K562 (cell line): ENCODE data around the gene NPC1. TPM values are rescaled to one million over a fixed set of nuclear protein-coding genes. Genes with fewer than 3 reads are reported as not detected.

ENCODE experiments used
- CXXC5 ChIP-seq: fragments of 250-450 bp; sonication (Bioruptor Pico); IDR thresholded peaks from 2 replicates; pipeline ENCODE4 v1.8.0; 2022; ENCODE audit warnings: inconsistent platforms, mild to moderate bottlenecking, moderate library complexity
- FUS ChIP-seq: fragments of 200-400 bp; formaldehyde crosslinking; optimal IDR thresholded peaks from 2 replicates; pipeline ENCODE3; 2017; ENCODE audit warnings: low read depth, low read length
- PHF20 ChIP-seq: fragments of 450-650 bp; IDR thresholded peaks from 2 replicates; pipeline ENCODE4 v1.6.1; 2018; ENCODE audit not compliant: partially characterized antibody
- WHSC1 ChIP-seq: IDR thresholded peaks from one replicate; pipeline ENCODE4 v1.6.1; 2012; ENCODE audit warnings: low read length, control low read depth, inconsistent platforms
- YY1 ChIP-seq, 3 experiments: IDR thresholded peaks; 2 replicates each; pipeline ENCODE4 v1.6.1; 2011; ENCODE audit warnings: low read length in 2 of 3, mild to moderate bottlenecking in 2 of 3, moderate library complexity in 2 of 3, borderline replicate concordance in 1 of 3, control low read depth in 1 of 3, low read depth in 1 of 3; ENCODE audit not compliant: insufficient read depth in 3 of 3, insufficient replicate concordance in 2 of 3, control insufficient read depth in 1 of 3, insufficient read length in 1 of 3; ENCODE audit errors: extremely low read depth in 1 of 3
- ZFP36 ChIP-seq: fragments of 150-350 bp; IDR thresholded peaks from 2 replicates; pipeline ENCODE4 v1.6.1; 2018; ENCODE audit warnings: low read length, low read depth; ENCODE audit not compliant: partially characterized antibody
- ZNF274 ChIP-seq: IDR thresholded peaks from 2 replicates; pipeline ENCODE4 v1.6.1; 2011; ENCODE audit warnings: low read depth, mild to moderate bottlenecking, low read length, moderate library complexity, borderline replicate concordance
- polyA plus RNA-seq, 8 experiments: library from polyadenylated mRNA; depleted of rRNA in 4 of 8; stranded (reverse) in 5 of 8; unstranded in 3 of 8; fragments of >200 nt; fragmentation: Nextera tagmentation in 2 of 8; fragmentation: Illumina TruSeq in 1 of 8; extraction: Ambion mirVana in 2 of 8; extraction: Trizol in 1 of 8; gene quantifications; 2 replicates each; pipeline versions ENCODE4 v1.2.1 to v1.2.3, GENCODE V29; 2011 to 2014; ENCODE audit warnings: inconsistent platforms in 1 of 8, missing spikeins in 1 of 8
- total RNA-seq, 7 experiments: library from RNA; depleted of rRNA in 6 of 7; stranded (reverse); fragments of >200 nt in 6 of 7; fragmentation: Illumina TruSeq in 2 of 7; extraction: Trizol in 2 of 7; gene quantifications; 2 replicates each; pipeline versions ENCODE4 v1.2.1 to v1.2.3, GENCODE V29; 2011 to 2021; ENCODE audit warnings: low replicate concordance in 1 of 7
- TF ChIP-seq, protein P1 (sequence below), 2 experiments: fragments of 450-650 bp in 1 of 2; sonication (generic) in 1 of 2; formaldehyde crosslinking in 1 of 2; IDR thresholded peaks; 2 replicates each; pipeline versions ENCODE4 v1.7.1 to v1.9.0; 2016 to 2022; ENCODE audit warnings: inconsistent platforms in 1 of 2, mild to moderate bottlenecking in 1 of 2, missing genetic modification reagents in 1 of 2
- TF ChIP-seq, protein P2 (sequence below): IDR thresholded peaks from 2 replicates; pipeline ENCODE4 v1.6.1; 2011; ENCODE audit not compliant: insufficient read length; ENCODE audit errors: extremely low read depth
- TF ChIP-seq, protein P3 (sequence below): conservative IDR thresholded peaks from 2 replicates; pipeline ENCODE4 v1.6.1; 2011; ENCODE audit warnings: low read depth, mild to moderate bottlenecking, low read length; ENCODE audit not compliant: control insufficient read depth
- TF ChIP-seq, protein P4 (sequence below), 3 experiments: IDR thresholded peaks in 2 of 3; conservative IDR thresholded peaks in 1 of 3; 2 replicates each; pipeline ENCODE4 v1.5.1; 2011 to 2012; ENCODE audit warnings: low read length in 3 of 3, mild to moderate bottlenecking in 3 of 3, control low read depth in 2 of 3, improper control_type of control experiment in 1 of 3, inconsistent platforms in 1 of 3, low read depth in 1 of 3, mixed read lengths in 1 of 3, moderate library complexity in 1 of 3; ENCODE audit not compliant: insufficient read depth in 2 of 3

NPC1 gene
- total and polyA plus RNA-seq, 9 of the 15 experiments (the other 6 are each of a cell fraction or from before 2014, with no cell fraction given), result 17.1 to 45.9 (median 27.6) TPM

DNA sequence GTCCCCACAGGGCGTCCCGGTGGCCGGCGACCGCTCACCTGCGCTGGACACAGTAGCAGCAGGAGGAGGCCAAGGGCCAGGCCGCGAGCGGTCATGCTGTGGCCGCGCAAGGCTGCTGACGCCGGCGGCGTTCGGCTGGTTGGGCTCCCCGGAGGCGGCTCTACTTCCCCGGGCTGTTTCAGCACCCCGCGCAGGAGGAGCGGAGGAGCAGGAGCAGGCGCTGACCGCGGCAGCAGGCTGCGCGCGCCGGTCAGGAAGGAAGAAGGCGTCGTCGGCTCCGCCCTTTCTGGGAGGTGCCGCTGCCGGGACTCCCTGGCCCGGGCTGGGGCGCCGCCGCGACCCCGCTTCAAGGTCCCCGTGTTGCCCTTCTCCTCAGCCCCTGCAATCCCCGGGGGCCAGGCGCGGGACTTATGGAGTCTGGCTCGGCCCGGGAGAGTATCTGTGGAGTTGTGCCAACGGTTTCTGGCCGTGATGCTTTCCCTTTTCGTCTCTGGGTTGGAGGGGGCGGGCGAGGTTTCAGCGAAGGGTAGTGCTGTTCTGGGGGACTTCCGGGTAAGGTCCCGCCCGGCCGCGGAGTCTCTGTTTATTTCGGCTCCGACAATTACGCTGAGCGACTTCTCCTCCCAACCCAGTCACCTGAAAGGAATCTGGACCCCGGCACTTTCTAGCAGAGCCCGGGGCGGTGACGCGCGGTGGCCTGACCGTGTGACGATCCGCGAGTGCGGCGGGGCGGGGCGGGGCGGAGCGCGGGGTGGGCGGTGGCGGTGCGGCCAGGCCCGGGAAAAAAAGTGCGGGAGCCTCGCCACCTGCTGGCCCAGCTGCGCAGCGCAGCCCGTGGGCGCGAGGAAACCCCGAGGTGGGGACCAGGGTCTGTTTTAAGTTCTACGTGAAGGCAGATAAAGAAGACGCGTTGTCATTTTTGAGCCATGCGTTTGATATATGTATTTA is at the start of gene NPC1 (continued):
- TF ChIP-seq, protein P1, sequence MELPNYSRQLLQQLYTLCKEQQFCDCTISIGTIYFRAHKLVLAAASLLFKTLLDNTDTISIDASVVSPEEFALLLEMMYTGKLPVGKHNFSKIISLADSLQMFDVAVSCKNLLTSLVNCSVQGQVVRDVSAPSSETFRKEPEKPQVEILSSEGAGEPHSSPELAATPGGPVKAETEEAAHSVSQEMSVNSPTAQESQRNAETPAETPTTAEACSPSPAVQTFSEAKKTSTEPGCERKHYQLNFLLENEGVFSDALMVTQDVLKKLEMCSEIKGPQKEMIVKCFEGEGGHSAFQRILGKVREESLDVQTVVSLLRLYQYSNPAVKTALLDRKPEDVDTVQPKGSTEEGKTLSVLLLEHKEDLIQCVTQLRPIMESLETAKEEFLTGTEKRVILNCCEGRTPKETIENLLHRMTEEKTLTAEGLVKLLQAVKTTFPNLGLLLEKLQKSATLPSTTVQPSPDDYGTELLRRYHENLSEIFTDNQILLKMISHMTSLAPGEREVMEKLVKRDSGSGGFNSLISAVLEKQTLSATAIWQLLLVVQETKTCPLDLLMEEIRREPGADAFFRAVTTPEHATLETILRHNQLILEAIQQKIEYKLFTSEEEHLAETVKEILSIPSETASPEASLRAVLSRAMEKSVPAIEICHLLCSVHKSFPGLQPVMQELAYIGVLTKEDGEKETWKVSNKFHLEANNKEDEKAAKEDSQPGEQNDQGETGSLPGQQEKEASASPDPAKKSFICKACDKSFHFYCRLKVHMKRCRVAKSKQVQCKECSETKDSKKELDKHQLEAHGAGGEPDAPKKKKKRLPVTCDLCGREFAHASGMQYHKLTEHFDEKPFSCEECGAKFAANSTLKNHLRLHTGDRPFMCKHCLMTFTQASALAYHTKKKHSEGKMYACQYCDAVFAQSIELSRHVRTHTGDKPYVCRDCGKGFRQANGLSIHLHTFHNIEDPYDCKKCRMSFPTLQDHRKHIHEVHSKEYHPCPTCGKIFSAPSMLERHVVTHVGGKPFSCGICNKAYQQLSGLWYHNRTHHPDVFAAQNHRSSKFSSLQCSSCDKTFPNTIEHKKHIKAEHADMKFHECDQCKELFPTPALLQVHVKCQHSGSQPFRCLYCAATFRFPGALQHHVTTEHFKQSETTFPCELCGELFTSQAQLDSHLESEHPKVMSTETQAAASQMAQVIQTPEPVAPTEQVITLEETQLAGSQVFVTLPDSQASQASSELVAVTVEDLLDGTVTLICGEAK (IDR thresholded peaks at IDR 0.05), result peak; percentile 29; the same call in 1 of the 2 replicates
- TF ChIP-seq, protein P1 (CRISPR knock-in tag; IDR thresholded peaks at IDR 0.05), result no peak
- TF ChIP-seq CXXC5 (CRISPR knock-in tag) (peak; percentile 62), WHSC1 (no peak), ZFP36 (peak; percentile 45), YY1 (IDR thresholded peaks at IDR 0.05; ENCODE audit: borderline replicate concordance in 1 of 3, control insufficient read depth in 1 of 3, extremely low read depth in 1 of 3, insufficient read depth in 3 of 3, insufficient read length in 1 of 3, insufficient replicate concordance in 2 of 3, low read depth in 1 of 3, low read length in 2 of 3) (peak in 2 of 3 experiments; percentile 31 to 62), FUS (no peak), PHF20 (peak; percentile 29), ZNF274 (no peak)
- TF ChIP-seq, protein P2, sequence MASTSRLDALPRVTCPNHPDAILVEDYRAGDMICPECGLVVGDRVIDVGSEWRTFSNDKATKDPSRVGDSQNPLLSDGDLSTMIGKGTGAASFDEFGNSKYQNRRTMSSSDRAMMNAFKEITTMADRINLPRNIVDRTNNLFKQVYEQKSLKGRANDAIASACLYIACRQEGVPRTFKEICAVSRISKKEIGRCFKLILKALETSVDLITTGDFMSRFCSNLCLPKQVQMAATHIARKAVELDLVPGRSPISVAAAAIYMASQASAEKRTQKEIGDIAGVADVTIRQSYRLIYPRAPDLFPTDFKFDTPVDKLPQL, result no peak
- TF ChIP-seq, protein P3, sequence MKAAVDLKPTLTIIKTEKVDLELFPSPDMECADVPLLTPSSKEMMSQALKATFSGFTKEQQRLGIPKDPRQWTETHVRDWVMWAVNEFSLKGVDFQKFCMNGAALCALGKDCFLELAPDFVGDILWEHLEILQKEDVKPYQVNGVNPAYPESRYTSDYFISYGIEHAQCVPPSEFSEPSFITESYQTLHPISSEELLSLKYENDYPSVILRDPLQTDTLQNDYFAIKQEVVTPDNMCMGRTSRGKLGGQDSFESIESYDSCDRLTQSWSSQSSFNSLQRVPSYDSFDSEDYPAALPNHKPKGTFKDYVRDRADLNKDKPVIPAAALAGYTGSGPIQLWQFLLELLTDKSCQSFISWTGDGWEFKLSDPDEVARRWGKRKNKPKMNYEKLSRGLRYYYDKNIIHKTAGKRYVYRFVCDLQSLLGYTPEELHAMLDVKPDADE, result peak; percentile 32; the same call in 1 of the 2 replicates
- TF ChIP-seq, protein P4, sequence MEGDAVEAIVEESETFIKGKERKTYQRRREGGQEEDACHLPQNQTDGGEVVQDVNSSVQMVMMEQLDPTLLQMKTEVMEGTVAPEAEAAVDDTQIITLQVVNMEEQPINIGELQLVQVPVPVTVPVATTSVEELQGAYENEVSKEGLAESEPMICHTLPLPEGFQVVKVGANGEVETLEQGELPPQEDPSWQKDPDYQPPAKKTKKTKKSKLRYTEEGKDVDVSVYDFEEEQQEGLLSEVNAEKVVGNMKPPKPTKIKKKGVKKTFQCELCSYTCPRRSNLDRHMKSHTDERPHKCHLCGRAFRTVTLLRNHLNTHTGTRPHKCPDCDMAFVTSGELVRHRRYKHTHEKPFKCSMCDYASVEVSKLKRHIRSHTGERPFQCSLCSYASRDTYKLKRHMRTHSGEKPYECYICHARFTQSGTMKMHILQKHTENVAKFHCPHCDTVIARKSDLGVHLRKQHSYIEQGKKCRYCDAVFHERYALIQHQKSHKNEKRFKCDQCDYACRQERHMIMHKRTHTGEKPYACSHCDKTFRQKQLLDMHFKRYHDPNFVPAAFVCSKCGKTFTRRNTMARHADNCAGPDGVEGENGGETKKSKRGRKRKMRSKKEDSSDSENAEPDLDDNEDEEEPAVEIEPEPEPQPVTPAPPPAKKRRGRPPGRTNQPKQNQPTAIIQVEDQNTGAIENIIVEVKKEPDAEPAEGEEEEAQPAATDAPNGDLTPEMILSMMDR (IDR thresholded peaks at IDR 0.05 in 2 of 3, conservative IDR thresholded peaks at IDR 0.05 in 1 of 3; ENCODE audit: insufficient read depth in 2 of 3, low read depth in 1 of 3, low read length in 3 of 3), result peak; percentile 86 to 90 (median 88)
